ENCODE data around the gene CDC42BPA.
"Not testable (repeated sequence)": the region's sequence is repeated elsewhere in the genome, so short reads cannot be mapped to it uniquely, and the experiment has no call there.

The CDC42BPA gene

GRCh38 chr1:226975259-226976250, 342.7 kb downstream of the CDC42BPA start:
- DNase-seq, result no peak

GRCh38 chr1:226974544-226975258, 343.6 kb downstream of the CDC42BPA start:
- no peak for DNase-seq

GRCh38 chr1:226973898-226974543, 344.3 kb downstream of the CDC42BPA start:
- no peak for DNase-seq

GRCh38 chr1:226973371-226973897, 344.9 kb downstream of the CDC42BPA start:
- DNase-seq, result no peak

- no peak for DNase-seq
Observed at GRCh38 chr1:226972931-226973330, 345.4 kb downstream of the CDC42BPA start.

- DNase-seq, result no peak
Observed at GRCh38 chr1:226971765-226972164, 346.5 kb downstream of the CDC42BPA start.

GRCh38 chr1:226967665-226968064, 350.6 kb downstream of the CDC42BPA start:
- DNase-seq, result no peak

- DNase-seq, result no peak
Observed at GRCh38 chr1:226966683-226967082, 351.6 kb downstream of the CDC42BPA start.

- no peak for DNase-seq
Observed at GRCh38 chr1:226965581-226966440, 352.5 kb downstream of the CDC42BPA start.

- DNase-seq, result no peak
Observed at GRCh38 chr1:226964611-226965486, 353.4 kb downstream of the CDC42BPA start.

GRCh38 chr1:226964068-226964425, 354.2 kb downstream of the CDC42BPA start:
- DNase-seq, result no peak

GRCh38 chr1:226962421-226963391, 355.6 kb downstream of the CDC42BPA start:
- no peak for DNase-seq

- no peak for DNase-seq
Observed at GRCh38 chr1:226960944-226961765, 357.1 kb downstream of the CDC42BPA start.

- no peak for DNase-seq
Observed at GRCh38 chr1:226960256-226960655, 358.0 kb downstream of the CDC42BPA start.

- DNase-seq, result no peak
Observed at GRCh38 chr1:226958300-226958699, 360.0 kb downstream of the CDC42BPA start.

GRCh38 chr1:226957714-226958113, 360.6 kb downstream of the CDC42BPA start:
- no peak for DNase-seq

- DNase-seq, result no peak
Observed at GRCh38 chr1:226956942-226957713, 361.2 kb downstream of the CDC42BPA start.

- DNase-seq, result not testable (repeated sequence)
Observed at GRCh38 chr1:226955857-226956256, 362.4 kb downstream of the CDC42BPA start.
